ENCODE data around the gene MALRD1. TPM values are rescaled to one million over a fixed set of nuclear protein-coding genes. Genes with fewer than 3 reads are reported as not detected.

The MALRD1 gene
- total and polyA plus RNA-seq, 2 experiments from 2014 or later, result 0.45 TPM; not detected in 1

DNA sequence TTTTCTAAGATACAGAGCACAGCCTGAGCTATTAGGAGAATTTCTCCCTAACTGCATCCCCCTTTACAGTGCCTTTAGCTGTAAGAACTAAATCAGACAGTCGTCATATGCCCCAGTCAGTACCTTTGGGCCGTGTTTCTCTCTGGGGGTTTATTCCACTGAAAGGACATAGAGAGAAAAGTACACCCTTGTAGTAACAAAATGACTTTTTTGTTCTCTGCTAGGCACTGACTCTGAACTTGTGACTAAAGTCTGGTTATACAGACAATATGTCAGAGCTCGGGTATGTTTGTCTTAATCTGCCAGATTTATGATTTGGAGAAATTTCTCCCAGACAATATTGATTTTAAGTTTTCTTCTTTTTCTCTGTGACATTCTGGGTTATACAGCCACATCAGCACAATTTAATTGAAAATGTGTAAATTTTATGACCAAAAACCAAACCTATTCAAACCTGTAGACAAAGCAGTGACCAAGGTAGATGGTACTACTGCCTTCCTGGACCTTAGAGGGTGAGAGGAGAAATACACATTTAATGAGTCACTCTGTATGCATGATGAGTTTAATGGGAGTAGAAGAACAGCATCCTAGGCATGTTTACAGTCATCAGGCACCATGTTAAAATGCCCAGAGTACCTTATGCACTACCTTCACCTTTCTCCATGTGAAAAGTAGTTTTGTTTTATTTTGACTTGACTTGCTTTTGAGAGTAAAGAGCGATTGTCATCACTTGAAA lies 611.5 kb downstream of the MALRD1 start:
- DNase-seq, result peak; percentile 49
- no peaks in the 10 kb centered on the region for H3K36me3 ChIP-seq (ENCODE audit: low read depth)
- peaks cover 35% of the 10 kb centered on the region for H3K4me1 ChIP-seq (ENCODE audit: insufficient read depth)
- H3K4me3 ChIP-seq, result no peak overlapping the region
- no peak overlapping the region for H3K4me2 ChIP-seq (ENCODE audit: unreplicated experiment)
- no peak overlapping the region for H2AFZ ChIP-seq
- no peak overlapping the region for H3K9ac ChIP-seq
- H3K27me3 ChIP-seq (replicated peaks; ENCODE audit: insufficient read depth), result no peaks in the 10 kb centered on the region
- WGBS, 2 experiments (ENCODE audit: low coverage in 1 of 2, low lambda C conversion rate in 2 of 2, missing lambda C conversion rate in 2 of 2), result 44 to 56% methylated on average over 4 of the region's 4 CpGs
- H3F3A ChIP-seq (ENCODE audit: insufficient read depth), result 0 out of 2 replicates have a peak, but pooled peaks cover 9% of the 10 kb centered on the region
- H3K27ac ChIP-seq, result no peak overlapping the region
- no peaks in the 10 kb centered on the region for H4K20me1 ChIP-seq (ENCODE audit: insufficient read depth)
- no peaks in the 10 kb centered on the region for H3K9me3 ChIP-seq (ENCODE audit: low read depth)
- no peaks in the 10 kb centered on the region for H3K79me2 ChIP-seq (ENCODE audit: insufficient read depth)
- TF ChIP-seq EZH2 (IDR thresholded peaks at IDR 0.05; ENCODE audit: insufficient read depth, poor library complexity, severe bottlenecking) (no peak), EZH2phosphoT487 (IDR thresholded peaks at IDR 0.05; ENCODE audit: insufficient read depth, low read depth) (no peak)
- in situ Hi-C loops (cut with MboI), result no loop called here
- peaks cover 11% of the 10 kb centered on the region; the same call in 1 of the 2 replicates for H3K9me2 ChIP-seq (ENCODE audit: insufficient read depth)

DNA sequence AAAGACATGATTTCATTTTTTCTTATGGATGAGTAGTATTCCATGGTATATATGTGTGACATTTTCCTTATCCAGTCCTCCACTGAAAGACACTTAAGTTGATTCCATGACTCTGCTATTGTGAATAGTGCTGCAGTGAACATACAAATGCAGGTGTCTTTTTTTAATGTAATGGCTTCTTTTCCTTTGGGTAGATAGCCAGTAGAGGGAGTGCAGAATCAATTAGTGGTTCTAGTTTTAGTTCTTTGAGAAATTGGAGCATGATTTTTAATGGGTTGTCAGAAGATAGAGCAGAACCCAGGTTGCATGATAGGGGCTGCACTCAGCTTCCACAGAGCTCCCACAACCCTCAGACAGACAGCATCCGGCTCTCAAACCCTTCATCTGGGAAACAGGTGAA lies 614.7 kb downstream of the MALRD1 start:
- no peak overlapping the region for H3K4me3 ChIP-seq
- peaks cover 8% of the 10 kb centered on the region; the same call in 1 of the 2 replicates for H3K9me2 ChIP-seq (ENCODE audit: insufficient read depth)
- 0 out of 2 replicates have a peak, but pooled peaks cover 8% of the 10 kb centered on the region for H3F3A ChIP-seq (ENCODE audit: insufficient read depth)
- no peaks in the 10 kb centered on the region for H4K20me1 ChIP-seq (ENCODE audit: insufficient read depth)
- H3K27me3 ChIP-seq (replicated peaks; ENCODE audit: insufficient read depth), result no peaks in the 10 kb centered on the region
- in situ Hi-C loops (cut with MboI), result no loop called here
- TF ChIP-seq EZH2 (IDR thresholded peaks at IDR 0.05; ENCODE audit: insufficient read depth, poor library complexity, severe bottlenecking), result no peak
- TF ChIP-seq EZH2phosphoT487 (IDR thresholded peaks at IDR 0.05; ENCODE audit: insufficient read depth, low read depth), result no peak
- H3K36me3 ChIP-seq (ENCODE audit: low read depth), result no peaks in the 10 kb centered on the region
- H3K9me3 ChIP-seq (ENCODE audit: low read depth), result no peaks in the 10 kb centered on the region
- H2AFZ ChIP-seq, result no peak overlapping the region
- WGBS, 2 experiments (ENCODE audit: low coverage in 1 of 2, low lambda C conversion rate in 2 of 2, missing lambda C conversion rate in 2 of 2), result 73 to 88% methylated on average over 1 of the region's 1 CpG
- no peaks in the 10 kb centered on the region for H3K79me2 ChIP-seq (ENCODE audit: insufficient read depth)
- H3K27ac ChIP-seq, result no peak overlapping the region
- DNase-seq, result no peak
- H3K4me2 ChIP-seq (ENCODE audit: unreplicated experiment), result no peak overlapping the region
- no peak overlapping the region for H3K9ac ChIP-seq
- H3K4me1 ChIP-seq (ENCODE audit: insufficient read depth), result peaks cover 16% of the 10 kb centered on the region; the same call in 1 of the 2 replicates

DNA sequence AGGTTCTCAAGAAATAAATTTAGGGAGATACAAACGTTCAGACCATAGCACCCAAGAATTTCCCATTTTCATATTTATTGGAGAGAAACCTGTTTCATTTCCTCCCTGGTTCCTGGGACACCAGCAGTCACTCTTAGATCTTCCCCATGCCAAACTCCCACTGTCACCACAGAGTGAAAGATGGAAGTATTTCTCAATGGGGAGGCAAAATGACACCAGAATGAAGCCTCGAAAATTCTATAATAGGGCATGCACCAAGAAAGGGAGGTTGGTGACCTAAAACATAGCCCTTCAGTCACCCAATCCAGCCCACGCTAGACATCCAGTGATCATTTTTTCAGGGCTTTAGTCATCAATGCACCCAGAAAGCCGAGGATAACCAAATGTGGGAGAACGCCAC lies 619.5 kb downstream of the MALRD1 start:
- Histone ChIP-seq H4K20me1 (ENCODE audit: insufficient read depth) (no peaks in the 10 kb centered on the region), H3K9ac (no peak overlapping the region), H3K9me3 (ENCODE audit: low read depth) (no peaks in the 10 kb centered on the region), H3K4me3 (no peak overlapping the region), H3F3A (ENCODE audit: insufficient read depth) (no peaks in the 10 kb centered on the region), H3K79me2 (ENCODE audit: insufficient read depth) (no peaks in the 10 kb centered on the region), H3K9me2 (ENCODE audit: insufficient read depth) (no peaks in the 10 kb centered on the region), H3K36me3 (ENCODE audit: low read depth) (no peaks in the 10 kb centered on the region), H2AFZ (no peak overlapping the region), H3K27me3 (replicated peaks; ENCODE audit: insufficient read depth) (no peaks in the 10 kb centered on the region), H3K4me2 (ENCODE audit: unreplicated experiment) (no peak overlapping the region), H3K4me1 (ENCODE audit: insufficient read depth) (no peaks in the 10 kb centered on the region), H3K27ac (no peak overlapping the region)
- no peak for TF ChIP-seq EZH2phosphoT487 (IDR thresholded peaks at IDR 0.05; ENCODE audit: insufficient read depth, low read depth)
- TF ChIP-seq EZH2 (IDR thresholded peaks at IDR 0.05; ENCODE audit: insufficient read depth, poor library complexity, severe bottlenecking), result no peak
- DNase-seq, result no peak
- WGBS, 2 experiments (ENCODE audit: low coverage in 1 of 2, low lambda C conversion rate in 2 of 2, missing lambda C conversion rate in 2 of 2), result 64 to 70% methylated on average over 5 of the region's 5 CpGs
- in situ Hi-C loops (cut with MboI), result no loop called here

DNA sequence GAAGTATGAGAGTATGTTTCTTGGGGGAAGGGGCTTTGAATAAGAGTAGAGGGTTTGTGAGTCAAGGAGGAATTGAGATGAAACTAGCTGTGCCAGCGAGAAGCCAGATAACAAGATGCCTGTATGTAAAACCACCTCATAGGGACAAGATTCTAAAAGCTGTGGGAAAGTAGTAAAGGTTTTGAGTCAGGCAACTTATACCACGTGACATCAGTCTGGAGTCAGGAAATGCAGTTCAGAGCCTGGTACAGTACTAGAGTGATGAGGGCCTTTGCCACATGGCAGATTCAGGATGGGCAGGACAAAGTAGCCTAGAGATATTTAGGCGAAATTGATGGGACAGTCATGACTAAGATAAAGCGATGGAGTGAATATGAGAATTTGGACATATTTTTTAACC lies 627.5 kb downstream of the MALRD1 start:
- no peaks in the 10 kb centered on the region for H3K9me2 ChIP-seq (ENCODE audit: insufficient read depth)
- no peak overlapping the region for H3K4me2 ChIP-seq (ENCODE audit: unreplicated experiment)
- H4K20me1 ChIP-seq (ENCODE audit: insufficient read depth), result no peaks in the 10 kb centered on the region
- H3K27ac ChIP-seq, result no peak overlapping the region
- DNase-seq, result no peak
- H3K36me3 ChIP-seq (ENCODE audit: low read depth), result no peaks in the 10 kb centered on the region
- no peaks in the 10 kb centered on the region for H3K4me1 ChIP-seq (ENCODE audit: insufficient read depth)
- no peak for TF ChIP-seq EZH2 (IDR thresholded peaks at IDR 0.05; ENCODE audit: insufficient read depth, poor library complexity, severe bottlenecking)
- no peak for TF ChIP-seq EZH2phosphoT487 (IDR thresholded peaks at IDR 0.05; ENCODE audit: insufficient read depth, low read depth)
- WGBS, 2 experiments (ENCODE audit: low coverage in 1 of 2, low lambda C conversion rate in 2 of 2, missing lambda C conversion rate in 2 of 2), result 77 to 80% methylated on average over 4 of the region's 4 CpGs
- H3K79me2 ChIP-seq (ENCODE audit: insufficient read depth), result no peaks in the 10 kb centered on the region
- no peaks in the 10 kb centered on the region for H3F3A ChIP-seq (ENCODE audit: insufficient read depth)
- H3K9me3 ChIP-seq (ENCODE audit: low read depth), result no peaks in the 10 kb centered on the region
- no peak overlapping the region for H3K9ac ChIP-seq
- no peak overlapping the region for H3K4me3 ChIP-seq
- in situ Hi-C loops (cut with MboI), result no loop called here
- H2AFZ ChIP-seq, result no peak overlapping the region
- no peaks in the 10 kb centered on the region for H3K27me3 ChIP-seq (replicated peaks; ENCODE audit: insufficient read depth)

Data from GM23248 (cell line).